ENCODE measurements around the gene CR1. TPM values are rescaled to one million over a fixed set of nuclear protein-coding genes. Genes with fewer than 3 reads are reported as not detected.

Gene CR1
- total and polyA plus RNA-seq, 2 of the 8 experiments (the other 6 are each of a cell fraction or from before 2014, with no cell fraction given), result 0.15 to 0.22 TPM

- no peak for FAIRE-seq
- Histone ChIP-seq H4K91ac (replicated peaks; ENCODE audit: insufficient read length, low read length) (no peak overlapping the region), H3K18ac (ENCODE audit: extremely low read depth, low read length) (no peak overlapping the region; the same call in 1 of the 2 replicates), H3K36me3 (ENCODE audit: control insufficient read depth in 2 of 4, insufficient read depth in 4 of 4, low read length in 3 of 4) (no peaks in the 10 kb centered on the region), H3K9ac (replicated peaks in 1 of 4; ENCODE audit: extremely low read depth in 1 of 4, low read depth in 3 of 4, low read length in 3 of 4) (no peak overlapping the region), H3K79me2 (ENCODE audit: control insufficient read depth in 1 of 2, insufficient read depth in 2 of 2, low read length in 2 of 2) (no peaks in the 10 kb centered on the region), H2BK120ac (replicated peaks; ENCODE audit: low read depth, low read length) (no peak overlapping the region), H3K4me1 (replicated peaks in 1 of 4; ENCODE audit: control insufficient read depth in 3 of 4, insufficient read depth in 4 of 4, low read length in 3 of 4) (no peaks in the 10 kb centered on the region), H3K23me2 (ENCODE audit: low read depth, low read length) (no peaks in the 10 kb centered on the region), H3K9me3 (ENCODE audit: insufficient read depth in 2 of 2, low read depth in 1 of 2, low read length in 1 of 2) (no peaks in the 10 kb centered on the region; a peak in 1 of 4 replicates), H3K23ac (ENCODE audit: insufficient read length) (no peak overlapping the region), H4K20me1 (replicated peaks in 1 of 2; ENCODE audit: control insufficient read depth in 1 of 2, insufficient read depth in 2 of 2, low read length in 2 of 2) (no peaks in the 10 kb centered on the region), H4K8ac (ENCODE audit: extremely low read depth, insufficient read depth, low read length) (no peak overlapping the region), H3K56ac (replicated peaks; ENCODE audit: insufficient read length, low read depth, low read length) (no peak overlapping the region), H3K27ac (ENCODE audit: low read depth, low read length) (no peak overlapping the region), H3K27me3 (replicated peaks in 1 of 4; ENCODE audit: control insufficient read depth in 3 of 4, extremely low read depth in 1 of 4, insufficient read depth in 3 of 4, low read length in 3 of 4) (no peaks in the 10 kb centered on the region), H3K4ac (replicated peaks; ENCODE audit: insufficient read length, low read depth, low read length) (no peak overlapping the region), H2BK15ac (ENCODE audit: low read length) (no peak overlapping the region), H4K5ac (ENCODE audit: insufficient read length, low read depth, low read length) (no peak overlapping the region), H3K79me1 (ENCODE audit: low read depth, low read length) (no peaks in the 10 kb centered on the region), H3K4me2 (ENCODE audit: insufficient read depth in 1 of 2, low read depth in 2 of 2, low read length in 2 of 2) (no peak overlapping the region), H2BK5ac (ENCODE audit: low read depth, low read length) (0 out of 2 replicates have a peak overlapping the region, but pooled peaks have one; percentile 35), H2BK12ac (ENCODE audit: low read depth, low read length) (peak overlapping the region; percentile 63; the same call in 1 of the 2 replicates), H2BK20ac (ENCODE audit: low read length) (peak overlapping the region; percentile 15; the same call in 1 of the 2 replicates), H2AK5ac (ENCODE audit: low read depth, low read length) (no peak overlapping the region), H2AFZ (ENCODE audit: low read length) (peak overlapping the region; percentile 35; the same call in 1 of the 2 replicates), H3K14ac (ENCODE audit: insufficient read length) (no peak overlapping the region), H3K4me3 (ENCODE audit: extremely low read depth in 1 of 4, insufficient read depth in 2 of 4, low read depth in 3 of 4, low read length in 4 of 4) (no peak overlapping the region)
- ChIA-PET CTCF (ENCODE audit: partially characterized antibody) (interaction anchor here (1.0 to 3.2 kb wide), 5 partner anchors 8 to 84 kb away, joined by 3 to 9 read pairs (median 6); no protein-coding TSS in a partner anchor), POLR2A (ENCODE audit: partially characterized antibody) (interaction anchor here (1.2 kb wide), 1 partner anchor 12 kb away, joined by 3 read pairs; no protein-coding TSS in a partner anchor)
- WGBS, 2 experiments (ENCODE audit: extremely low coverage in 1 of 2, insufficient coverage in 1 of 2, insufficient read length in 1 of 2, insufficient replicate concordance in 2 of 2, low coverage in 1 of 2, low lambda C conversion rate in 2 of 2, missing lambda C conversion rate in 1 of 2), result 90% methylated on average over 5 of the region's 5 CpGs; no CpG with 5 or more reads in 1 of the 2 experiments
- DNase-seq (ENCODE audit: low read depth in 1 of 2, low spot score in 2 of 2), result no peak
- TF ChIP-seq SRF (IDR thresholded peaks at IDR 0.05; ENCODE audit: low read depth, low read length) (no peak), FOSL1 (IDR thresholded peaks at IDR 0.05; ENCODE audit: insufficient read depth, low read depth, low read length) (no peak), SP2 (IDR thresholded peaks at IDR 0.05; ENCODE audit: low read length) (no peak)
These were observed 152.6 kb downstream of the CR1 start for GRCh38 chr1:207648334-207649209.
